IPS-20b (cell line): ENCODE results near the gene KIF22.
A peak's percentile ranks its signal among the peaks of the same experiment; 100 is the strongest.
"Not testable (repeated sequence)": the region's sequence is repeated elsewhere in the genome, so short reads cannot be mapped to it uniquely, and the experiment has no call there.

ENCODE experiments used
- H3K27ac ChIP-seq: one replicate; pipeline ENCODE4 v1.5.1; 2013; ENCODE audit warnings: low read length
- H3K27me3 ChIP-seq: 2 replicates; pipeline ENCODE4 v1.6.1; 2013; ENCODE audit warnings: mild to moderate bottlenecking, low read length, inconsistent platforms; ENCODE audit not compliant: insufficient read depth
- H3K36me3 ChIP-seq: 2 replicates; pipeline ENCODE4 v1.6.1; 2013; ENCODE audit warnings: low read depth, mild to moderate bottlenecking, inconsistent platforms, low read length, moderate library complexity; ENCODE audit not compliant: insufficient read depth
- H3K4me1 ChIP-seq: 2 replicates; pipeline ENCODE4 v1.6.1; 2013; ENCODE audit warnings: mild to moderate bottlenecking, control low read depth, inconsistent platforms, low read length, moderate library complexity; ENCODE audit not compliant: insufficient read depth
- H3K4me3 ChIP-seq: 2 replicates; pipeline ENCODE4 v1.5.1; 2013; ENCODE audit warnings: mild to moderate bottlenecking, low read length, inconsistent platforms
- H3K9ac ChIP-seq: 2 replicates; pipeline ENCODE4 v1.6.1; 2013; ENCODE audit warnings: low read depth, mild to moderate bottlenecking, inconsistent platforms, low read length, moderate library complexity
- H3K9me3 ChIP-seq: 2 replicates; pipeline ENCODE4 v1.6.1; 2013; ENCODE audit warnings: mild to moderate bottlenecking, low read depth, low read length, inconsistent platforms; ENCODE audit not compliant: insufficient read depth

The KIF22 gene

GRCh38 chr16:29789775-29790182, 772 bp upstream of the KIF22 start:
- H3K4me1 ChIP-seq, result peaks cover 11% of the 10 kb centered on the region
- no peaks in the 10 kb centered on the region for H3K9me3 ChIP-seq
- H3K27me3 ChIP-seq, result peaks cover 6% of the 10 kb centered on the region; the same call in 1 of the 2 replicates
- peak overlapping the region; percentile 86; the same call in 1 of the 2 replicates for H3K9ac ChIP-seq
- peaks cover 13% of the 10 kb centered on the region for H3K36me3 ChIP-seq
- peak overlapping the region; percentile 88 for H3K27ac ChIP-seq
- H3K4me3 ChIP-seq, result peak overlapping the region; percentile 82

GRCh38 chr16:29790949-29791844, 646 bp downstream of the KIF22 start:
- Histone ChIP-seq H3K9ac (peak overlapping the region; percentile 99), H3K27ac (peak overlapping the region; percentile 79), H3K4me3 (peak overlapping the region; percentile 82), H3K9me3 (no peaks in the 10 kb centered on the region), H3K36me3 (peaks cover 25% of the 10 kb centered on the region), H3K4me1 (peaks cover 11% of the 10 kb centered on the region), H3K27me3 (no peaks in the 10 kb centered on the region)

GRCh38 chr16:29791845-29792807, 1.6 kb downstream of the KIF22 start:
- H3K27me3 ChIP-seq, result no peaks in the 10 kb centered on the region
- peak overlapping the region; percentile 82 for H3K4me3 ChIP-seq
- peak overlapping the region; percentile 99 for H3K9ac ChIP-seq
- H3K36me3 ChIP-seq, result peaks cover 34% of the 10 kb centered on the region
- H3K4me1 ChIP-seq, result peaks cover 11% of the 10 kb centered on the region
- H3K27ac ChIP-seq, result no peak overlapping the region
- no peaks in the 10 kb centered on the region for H3K9me3 ChIP-seq

- H3K4me3 ChIP-seq, H3K9ac ChIP-seq, H3K9me3 ChIP-seq, H3K27ac ChIP-seq, H3K27me3 ChIP-seq: not testable (repeated sequence)
- Histone ChIP-seq H3K36me3 (peaks cover 45% of the 10 kb centered on the region), H3K4me1 (peaks cover 11% of the 10 kb centered on the region)
These were observed 2.6 kb downstream of the KIF22 start for GRCh38 chr16:29793153-29793552.

- Histone ChIP-seq H3K4me3 (no peak overlapping the region), H3K27me3 (no peaks in the 10 kb centered on the region), H3K4me1 (peaks cover 11% of the 10 kb centered on the region), H3K36me3 (peaks cover 56% of the 10 kb centered on the region), H3K9ac (no peak overlapping the region), H3K9me3 (no peaks in the 10 kb centered on the region), H3K27ac (no peak overlapping the region)
These were observed 3.7 kb downstream of the KIF22 start for GRCh38 chr16:29794231-29794710.

GRCh38 chr16:29802416-29802935, 11.9 kb downstream of the KIF22 start:
- Histone ChIP-seq H3K4me3 (no peak overlapping the region), H3K36me3 (peaks cover 71% of the 10 kb centered on the region), H3K9ac (no peak overlapping the region), H3K27ac (no peak overlapping the region), H3K27me3 (no peaks in the 10 kb centered on the region), H3K4me1 (peaks cover 13% of the 10 kb centered on the region), H3K9me3 (no peaks in the 10 kb centered on the region)

- Histone ChIP-seq H3K27ac (peak overlapping the region; percentile 93), H3K4me1 (peaks cover 18% of the 10 kb centered on the region), H3K36me3 (peaks cover 70% of the 10 kb centered on the region), H3K9ac (peak overlapping the region; percentile 94; the same call in 1 of the 2 replicates), H3K27me3 (no peaks in the 10 kb centered on the region), H3K4me3 (peak overlapping the region; percentile 86), H3K9me3 (no peaks in the 10 kb centered on the region)
These were observed 13.5 kb downstream of the KIF22 start for GRCh38 chr16:29804020-29804419.

- H3K9ac ChIP-seq, result peak overlapping the region; percentile 94
- peak overlapping the region; percentile 86 for H3K4me3 ChIP-seq
- H3K27me3 ChIP-seq, result no peaks in the 10 kb centered on the region
- peaks cover 69% of the 10 kb centered on the region for H3K36me3 ChIP-seq
- H3K9me3 ChIP-seq, result no peaks in the 10 kb centered on the region
- peak overlapping the region; percentile 93 for H3K27ac ChIP-seq
- H3K4me1 ChIP-seq, result peaks cover 19% of the 10 kb centered on the region
These were observed 14.1 kb downstream of the KIF22 start for GRCh38 chr16:29804455-29805231.

- peaks cover 24% of the 10 kb centered on the region for H3K4me1 ChIP-seq
- peak overlapping the region; percentile 93 for H3K27ac ChIP-seq
- H3K27me3 ChIP-seq, result no peaks in the 10 kb centered on the region
- peak overlapping the region; percentile 94 for H3K9ac ChIP-seq
- peaks cover 71% of the 10 kb centered on the region for H3K36me3 ChIP-seq
- peak overlapping the region; percentile 86 for H3K4me3 ChIP-seq
- H3K9me3 ChIP-seq, result no peaks in the 10 kb centered on the region
These were observed 14.9 kb downstream of the KIF22 start for GRCh38 chr16:29805232-29806098.

- H3K9me3 ChIP-seq, result no peaks in the 10 kb centered on the region
- no peaks in the 10 kb centered on the region for H3K27me3 ChIP-seq
- peak within 1 kb of the TSS; percentile 94 for H3K9ac ChIP-seq
- peak within 1 kb of the TSS; percentile 93 for H3K27ac ChIP-seq
- peak within 1 kb of the TSS; percentile 96 for H3K4me3 ChIP-seq
- peaks cover 24% of the 10 kb centered on the region for H3K4me1 ChIP-seq
- peaks cover 65% of the 10 kb centered on the region for H3K36me3 ChIP-seq
These were observed 15.6 kb downstream of the KIF22 start, which contains the start of gene MAZ for GRCh38 chr16:29806099-29806579. Gene MAZ (plus strand): TSS chr16:29806529. CDS start chr16:29806702, 173 bp downstream.
